Transverse colon (tissue), 4 donors: ENCODE data around the gene BMPER.

Experiments used
- CTCF ChIP-seq, 5 experiments: fragments of 200-600 bp in 3 of 5; fragments of 450-650 bp in 2 of 5; sonication (generic) in 3 of 5; IDR thresholded peaks; 1 replicate in 2 of 5; 2 replicates in 3 of 5; pipeline ENCODE4 v1.5.1; 2016 to 2017; ENCODE audit warnings: antibody characterized with exemption in 5 of 5, inconsistent platforms in 3 of 5, mild to moderate bottlenecking in 2 of 5, moderate library complexity in 1 of 5
- EP300 ChIP-seq: sonication (generic); formaldehyde crosslinking; IDR thresholded peaks from one replicate; pipeline ENCODE4 v1.6.1; 2017; ENCODE audit warnings: antibody characterized with exemption, low read depth
- POLR2A ChIP-seq: fragments of 450-650 bp; IDR thresholded peaks from one replicate; pipeline ENCODE4 v1.6.1; 2016; ENCODE audit warnings: antibody characterized with exemption, mild to moderate bottlenecking, moderate library complexity
- POLR2AphosphoS5 ChIP-seq, 3 donors: sonication (generic); formaldehyde crosslinking; IDR thresholded peaks; one replicate each; pipeline ENCODE4 v1.6.1; 2016; ENCODE audit warnings: antibody characterized with exemption in 3 of 3

GRCh38 chr7:34192906-34193305 is 287.6 kb downstream of the BMPER start:
- TF ChIP-seq CTCF (IDR thresholded peaks at IDR 0.05) (no peak), POLR2A (no peak), POLR2AphosphoS5 (IDR thresholded peaks at IDR 0.05) (no peak), EP300 (no peak)
